Glutamatergic neuron (in vitro differentiated cells): ENCODE results near the gene PACSIN1. TPM values are rescaled to one million over a fixed set of nuclear protein-coding genes. Genes with fewer than 3 reads are reported as not detected.

Source experiments
- DNase-seq: peaks from one replicate; pipeline ENCODE4 v3.0.0; 2022
- H3K27ac Mint-ChIP-seq: one replicate; pipeline ENCODE4 v1.8.0; 2020; ENCODE audit warnings: mild to moderate bottlenecking, mixed read lengths, inconsistent platforms; ENCODE audit not compliant: unreplicated experiment
- H3K27me3 Mint-ChIP-seq: one replicate; pipeline ENCODE4 v1.8.0; 2020; ENCODE audit warnings: mild to moderate bottlenecking, moderate library complexity, mixed read lengths, inconsistent platforms; ENCODE audit not compliant: unreplicated experiment
- H3K36me3 Mint-ChIP-seq: one replicate; pipeline ENCODE4 v1.8.0; 2020; ENCODE audit warnings: mild to moderate bottlenecking, mixed read lengths, inconsistent platforms; ENCODE audit not compliant: unreplicated experiment
- H3K4me1 Mint-ChIP-seq: one replicate; pipeline ENCODE4 v1.8.0; 2020; ENCODE audit warnings: mild to moderate bottlenecking, low read depth, mixed read lengths, inconsistent platforms; ENCODE audit not compliant: unreplicated experiment
- H3K4me3 Mint-ChIP-seq: one replicate; pipeline ENCODE4 v1.8.0; 2020; ENCODE audit warnings: mild to moderate bottlenecking, mixed read lengths, inconsistent platforms; ENCODE audit not compliant: unreplicated experiment
- H3K9me3 Mint-ChIP-seq: one replicate; pipeline ENCODE4 v1.8.0; 2020; ENCODE audit warnings: mild to moderate bottlenecking, moderate library complexity, mixed read lengths, inconsistent platforms; ENCODE audit not compliant: unreplicated experiment
- total RNA-seq: library from RNA; stranded (reverse); fragmentation: NEBNext Ultra II Directional; extraction: Animal tissue kit (Norgen Biotek cat#: 25700); gene quantifications from one replicate; pipeline ENCODE4 v1.2.1, GENCODE V29; 2021; ENCODE audit not compliant: unreplicated experiment
- TF ChIP-seq, protein P1 (sequence below): fragments of 200-600 bp; sonication (generic); IDR thresholded peaks from one replicate; pipeline ENCODE4 v1.5.0; 2021; ENCODE audit not compliant: partially characterized antibody, unreplicated experiment

PACSIN1 gene
- total RNA-seq, 1 donor from 2014 or later, result 0.47 TPM

DNA sequence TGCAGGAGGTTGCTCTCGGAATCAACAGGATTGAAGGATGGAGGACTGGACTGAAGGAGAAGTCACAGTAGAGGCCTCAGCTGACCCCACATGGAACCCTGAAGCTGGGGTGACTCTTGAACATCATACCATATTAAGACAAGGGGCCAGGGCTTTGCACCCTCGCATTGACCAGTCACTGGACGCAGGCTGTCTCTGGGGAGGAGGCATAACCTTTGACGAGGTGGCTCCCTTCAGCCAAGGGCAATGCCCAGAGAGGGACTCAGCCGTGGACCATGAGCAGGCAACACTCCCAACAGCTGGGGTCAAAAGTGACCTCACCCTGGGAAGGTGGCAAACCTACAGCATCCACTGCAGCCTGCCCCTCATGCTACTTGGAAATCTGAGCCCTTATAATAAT is 21.7 kb downstream of the PACSIN1 start:
- Mint-ChIP-seq H3K36me3 (no peaks in the 10 kb centered on the region), H3K4me1 (no peaks in the 10 kb centered on the region), H3K27ac (no peak overlapping the region), H3K27me3 (peaks cover 5% of the 10 kb centered on the region), H3K9me3 (no peaks in the 10 kb centered on the region), H3K4me3 (no peak overlapping the region)
- TF ChIP-seq, protein P1, sequence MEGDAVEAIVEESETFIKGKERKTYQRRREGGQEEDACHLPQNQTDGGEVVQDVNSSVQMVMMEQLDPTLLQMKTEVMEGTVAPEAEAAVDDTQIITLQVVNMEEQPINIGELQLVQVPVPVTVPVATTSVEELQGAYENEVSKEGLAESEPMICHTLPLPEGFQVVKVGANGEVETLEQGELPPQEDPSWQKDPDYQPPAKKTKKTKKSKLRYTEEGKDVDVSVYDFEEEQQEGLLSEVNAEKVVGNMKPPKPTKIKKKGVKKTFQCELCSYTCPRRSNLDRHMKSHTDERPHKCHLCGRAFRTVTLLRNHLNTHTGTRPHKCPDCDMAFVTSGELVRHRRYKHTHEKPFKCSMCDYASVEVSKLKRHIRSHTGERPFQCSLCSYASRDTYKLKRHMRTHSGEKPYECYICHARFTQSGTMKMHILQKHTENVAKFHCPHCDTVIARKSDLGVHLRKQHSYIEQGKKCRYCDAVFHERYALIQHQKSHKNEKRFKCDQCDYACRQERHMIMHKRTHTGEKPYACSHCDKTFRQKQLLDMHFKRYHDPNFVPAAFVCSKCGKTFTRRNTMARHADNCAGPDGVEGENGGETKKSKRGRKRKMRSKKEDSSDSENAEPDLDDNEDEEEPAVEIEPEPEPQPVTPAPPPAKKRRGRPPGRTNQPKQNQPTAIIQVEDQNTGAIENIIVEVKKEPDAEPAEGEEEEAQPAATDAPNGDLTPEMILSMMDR, result no peak
- no peak for DNase-seq

DNA sequence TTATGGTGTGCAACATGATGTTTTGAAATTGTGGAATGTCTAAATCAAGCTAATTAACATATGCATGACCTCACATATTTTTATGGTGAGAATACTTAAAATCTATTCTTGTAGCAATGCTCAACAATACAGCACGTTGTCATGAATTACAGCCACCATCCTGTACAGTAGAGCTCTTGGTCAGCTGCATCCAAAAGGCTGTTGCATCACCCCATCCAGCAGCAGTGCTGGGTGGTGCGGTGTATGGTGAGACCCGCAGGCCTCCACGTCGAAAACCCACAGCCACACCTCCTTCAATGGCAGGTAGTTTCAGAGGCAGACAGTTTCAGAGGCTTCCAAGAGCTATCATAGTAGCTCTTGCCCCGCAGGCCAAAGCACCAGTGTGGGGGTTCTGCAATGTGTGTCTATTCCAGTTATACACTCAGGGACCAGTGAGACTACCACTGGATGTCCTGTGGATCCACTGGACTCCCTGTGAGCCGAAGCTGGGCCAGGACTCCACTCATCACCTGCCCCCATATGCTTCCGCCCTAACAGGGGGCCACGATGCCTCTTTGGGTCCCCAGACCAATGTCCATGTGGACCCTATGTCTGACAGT is 23.4 kb downstream of the PACSIN1 start:
- Mint-ChIP-seq H3K27ac (no peak overlapping the region), H3K27me3 (peaks cover 7% of the 10 kb centered on the region), H3K9me3 (no peaks in the 10 kb centered on the region), H3K4me1 (no peaks in the 10 kb centered on the region), H3K4me3 (no peak overlapping the region), H3K36me3 (no peaks in the 10 kb centered on the region)
- TF ChIP-seq, protein P1, result no peak
- no peak for DNase-seq

DNA sequence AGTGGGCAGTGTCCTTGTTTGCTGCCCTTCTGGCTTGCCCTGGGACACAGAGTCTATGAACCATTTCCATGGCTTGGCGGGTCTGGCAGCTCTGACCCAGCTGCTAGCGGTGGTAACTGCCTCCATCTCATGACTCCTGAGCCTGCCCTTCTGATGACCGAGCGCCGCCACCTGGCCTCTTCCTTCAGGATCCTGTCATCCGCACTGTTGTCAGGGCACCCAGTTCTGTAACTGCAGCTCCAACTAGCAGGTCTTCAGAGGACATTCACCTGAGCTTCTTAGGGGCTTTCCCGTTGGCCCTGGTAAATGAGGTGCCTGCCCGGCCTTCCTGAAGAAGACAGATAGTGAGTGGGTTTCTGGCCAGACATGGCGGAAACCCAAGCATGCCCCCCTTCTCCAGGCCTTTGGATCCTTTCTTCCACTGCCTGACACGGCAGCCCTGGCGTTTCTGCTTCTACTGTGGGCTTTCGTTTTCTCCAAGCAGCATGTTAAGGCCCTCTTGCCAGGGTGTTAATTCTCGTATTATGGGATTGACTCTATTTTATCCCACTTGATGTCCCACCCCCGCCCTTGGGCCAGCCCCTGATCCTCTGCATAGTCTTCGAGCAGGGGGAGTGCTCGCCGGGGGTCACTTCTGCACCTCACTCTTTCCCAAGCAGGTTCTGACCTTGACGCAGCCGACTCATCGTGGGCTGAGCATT is 24.7 kb downstream of the PACSIN1 start:
- H3K27me3 Mint-ChIP-seq, result peaks cover 2% of the 10 kb centered on the region
- H3K4me1 Mint-ChIP-seq, result no peaks in the 10 kb centered on the region
- TF ChIP-seq, protein P1, result no peak
- H3K27ac Mint-ChIP-seq, result no peak overlapping the region
- H3K9me3 Mint-ChIP-seq, result no peaks in the 10 kb centered on the region
- H3K36me3 Mint-ChIP-seq, result no peaks in the 10 kb centered on the region
- H3K4me3 Mint-ChIP-seq, result no peak overlapping the region
- no peak for DNase-seq

DNA sequence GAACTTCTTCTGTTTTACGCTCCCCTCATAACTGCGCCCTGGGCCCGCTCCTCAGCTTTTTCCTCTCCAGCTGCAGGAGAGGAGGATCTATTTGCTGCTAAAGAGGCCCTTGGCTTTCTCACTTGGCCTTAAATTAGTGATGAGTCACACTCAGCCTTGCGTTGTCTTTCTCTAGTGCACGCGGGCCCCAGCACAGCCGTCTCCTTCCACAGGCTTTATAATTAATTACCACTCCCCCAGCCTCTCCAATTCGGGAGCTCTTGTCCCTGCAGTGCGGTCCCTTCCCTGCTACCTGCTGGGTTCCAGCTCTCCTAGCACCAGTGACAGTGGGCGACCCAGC is 25.2 kb downstream of the PACSIN1 start:
- TF ChIP-seq, protein P1, result no peak
- Mint-ChIP-seq H3K9me3 (no peaks in the 10 kb centered on the region), H3K4me3 (no peak overlapping the region), H3K4me1 (no peaks in the 10 kb centered on the region), H3K27me3 (peaks cover 2% of the 10 kb centered on the region), H3K36me3 (no peaks in the 10 kb centered on the region), H3K27ac (no peak overlapping the region)
- DNase-seq, result no peak

DNA sequence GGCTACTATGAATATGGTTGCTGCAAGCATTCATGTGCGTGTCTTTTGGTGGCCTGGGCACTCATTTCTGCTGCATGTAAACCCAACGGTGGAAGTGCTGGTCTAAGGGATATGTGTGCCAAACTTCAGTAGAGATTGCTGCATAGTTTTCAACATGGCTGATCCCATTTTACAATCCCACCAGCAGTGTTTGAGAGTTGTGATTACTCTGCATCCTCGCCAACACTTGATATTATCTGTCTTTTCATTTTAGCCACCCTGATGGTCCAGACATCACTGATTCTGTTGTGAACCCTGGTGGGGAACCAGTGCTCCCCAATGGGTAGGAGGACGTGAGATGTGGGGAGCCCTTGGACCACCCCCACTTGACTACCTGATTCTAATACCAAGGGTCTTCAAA is 27.5 kb downstream of the PACSIN1 start:
- peaks cover 2% of the 10 kb centered on the region for H3K27me3 Mint-ChIP-seq
- no peaks in the 10 kb centered on the region for H3K4me1 Mint-ChIP-seq
- TF ChIP-seq, protein P1, result no peak
- H3K27ac Mint-ChIP-seq, result no peak overlapping the region
- H3K9me3 Mint-ChIP-seq, result peaks cover 4% of the 10 kb centered on the region
- no peak overlapping the region for H3K4me3 Mint-ChIP-seq
- no peak for DNase-seq
- H3K36me3 Mint-ChIP-seq, result no peaks in the 10 kb centered on the region
